ENCODE data around the gene PMEPA1.

Gene PMEPA1

GRCh38 chr20:57612436-57612835 lies 97.4 kb downstream of the PMEPA1 start:
- H3K4me3 ChIP-seq: no peak overlapping the region
- TF ChIP-seq POLR2AphosphoS5 (IDR thresholded peaks at IDR 0.05; ENCODE audit: borderline replicate concordance, low read depth, low read length): no peak
- no peak for TF ChIP-seq FOXP2 (optimal IDR thresholded peaks at IDR 0.05; ENCODE audit: control extremely low read depth, extremely low read length, insufficient read depth)
- no peak for TF ChIP-seq EZH2 (IDR thresholded peaks at IDR 0.05)
- H3K27ac ChIP-seq: no peak overlapping the region
- no peak for DNase-seq (ENCODE audit: low read depth, low spot score)
- no peaks in the 10 kb centered on the region for H3K36me3 ChIP-seq (ENCODE audit: insufficient read depth, low read length)
- no peak overlapping the region for H3K9ac ChIP-seq (ENCODE audit: insufficient read length)
- H3K9me3 ChIP-seq (ENCODE audit: low read depth, low read length): no peaks in the 10 kb centered on the region

GRCh38 chr20:57611586-57612311 lies 98.1 kb downstream of the PMEPA1 start:
- Histone ChIP-seq H3K4me3 (no peak overlapping the region), H3K9me3 (ENCODE audit: low read depth, low read length) (no peaks in the 10 kb centered on the region), H3K9ac (ENCODE audit: insufficient read length) (no peak overlapping the region), H3K36me3 (ENCODE audit: insufficient read depth, low read length) (no peaks in the 10 kb centered on the region), H3K27ac (no peak overlapping the region)
- no peak for TF ChIP-seq EZH2 (IDR thresholded peaks at IDR 0.05)
- TF ChIP-seq POLR2AphosphoS5 (IDR thresholded peaks at IDR 0.05; ENCODE audit: borderline replicate concordance, low read depth, low read length): no peak
- TF ChIP-seq FOXP2 (optimal IDR thresholded peaks at IDR 0.05; ENCODE audit: control extremely low read depth, extremely low read length, insufficient read depth): no peak
- DNase-seq (ENCODE audit: low read depth, low spot score): no peak

- H3K36me3 ChIP-seq (ENCODE audit: insufficient read depth, low read length): no peaks in the 10 kb centered on the region
- H3K9ac ChIP-seq (ENCODE audit: insufficient read length): no peak overlapping the region
- no peak for TF ChIP-seq FOXP2 (optimal IDR thresholded peaks at IDR 0.05; ENCODE audit: control extremely low read depth, extremely low read length, insufficient read depth)
- H3K9me3 ChIP-seq (ENCODE audit: low read depth, low read length): no peaks in the 10 kb centered on the region
- H3K27ac ChIP-seq: no peak overlapping the region
- no peak overlapping the region for H3K4me3 ChIP-seq
- DNase-seq (ENCODE audit: low read depth, low spot score): no peak
Observed at GRCh38 chr20:57610261-57610952, 99.4 kb downstream of the PMEPA1 start.

GRCh38 chr20:57609842-57610167 lies 100.0 kb downstream of the PMEPA1 start:
- TF ChIP-seq EZH2 (IDR thresholded peaks at IDR 0.05) (no peak), POLR2AphosphoS5 (IDR thresholded peaks at IDR 0.05; ENCODE audit: borderline replicate concordance, low read depth, low read length) (no peak), FOXP2 (optimal IDR thresholded peaks at IDR 0.05; ENCODE audit: control extremely low read depth, extremely low read length, insufficient read depth) (no peak)
- Histone ChIP-seq H3K4me3 (no peak overlapping the region), H3K27ac (no peak overlapping the region), H3K36me3 (ENCODE audit: insufficient read depth, low read length) (no peaks in the 10 kb centered on the region), H3K9ac (ENCODE audit: insufficient read length) (no peak overlapping the region), H3K9me3 (ENCODE audit: low read depth, low read length) (no peaks in the 10 kb centered on the region)
- no peak for DNase-seq (ENCODE audit: low read depth, low spot score)

- TF ChIP-seq FOXP2 (optimal IDR thresholded peaks at IDR 0.05; ENCODE audit: control extremely low read depth, extremely low read length, insufficient read depth): no peak
- no peak for TF ChIP-seq POLR2AphosphoS5 (IDR thresholded peaks at IDR 0.05; ENCODE audit: borderline replicate concordance, low read depth, low read length)
- no peak for TF ChIP-seq EZH2 (IDR thresholded peaks at IDR 0.05)
- Histone ChIP-seq H3K9ac (ENCODE audit: insufficient read length) (no peak overlapping the region), H3K9me3 (ENCODE audit: low read depth, low read length) (no peaks in the 10 kb centered on the region), H3K36me3 (ENCODE audit: insufficient read depth, low read length) (no peaks in the 10 kb centered on the region), H3K27ac (no peak overlapping the region), H3K4me3 (no peak overlapping the region)
- DNase-seq (ENCODE audit: low read depth, low spot score): no peak
Observed at GRCh38 chr20:57609086-57609841, 100.6 kb downstream of the PMEPA1 start.

GRCh38 chr20:57608516-57608915 lies 101.3 kb downstream of the PMEPA1 start:
- DNase-seq (ENCODE audit: low read depth, low spot score): no peak
- TF ChIP-seq POLR2AphosphoS5 (IDR thresholded peaks at IDR 0.05; ENCODE audit: borderline replicate concordance, low read depth, low read length) (no peak), EZH2 (IDR thresholded peaks at IDR 0.05) (no peak), FOXP2 (optimal IDR thresholded peaks at IDR 0.05; ENCODE audit: control extremely low read depth, extremely low read length, insufficient read depth) (no peak)
- Histone ChIP-seq H3K36me3 (ENCODE audit: insufficient read depth, low read length) (no peaks in the 10 kb centered on the region), H3K4me3 (no peak overlapping the region), H3K9me3 (ENCODE audit: low read depth, low read length) (no peaks in the 10 kb centered on the region), H3K27ac (no peak overlapping the region), H3K9ac (ENCODE audit: insufficient read length) (no peak overlapping the region)

GRCh38 chr20:57605878-57606277 lies 103.9 kb downstream of the PMEPA1 start:
- Histone ChIP-seq H3K27ac (no peak overlapping the region), H3K9ac (ENCODE audit: insufficient read length) (no peak overlapping the region), H3K9me3 (ENCODE audit: low read depth, low read length) (no peaks in the 10 kb centered on the region), H3K36me3 (ENCODE audit: insufficient read depth, low read length) (no peaks in the 10 kb centered on the region), H3K4me3 (no peak overlapping the region)
- TF ChIP-seq FOXP2 (optimal IDR thresholded peaks at IDR 0.05; ENCODE audit: control extremely low read depth, extremely low read length, insufficient read depth): no peak
- no peak for TF ChIP-seq POLR2AphosphoS5 (IDR thresholded peaks at IDR 0.05; ENCODE audit: borderline replicate concordance, low read depth, low read length)
- no peak for TF ChIP-seq EZH2 (IDR thresholded peaks at IDR 0.05)
- no peak for DNase-seq (ENCODE audit: low read depth, low spot score)

GRCh38 chr20:57605045-57605444 lies 104.8 kb downstream of the PMEPA1 start:
- H3K4me3 ChIP-seq: no peak overlapping the region
- H3K9me3 ChIP-seq (ENCODE audit: low read depth, low read length): no peaks in the 10 kb centered on the region
- no peak overlapping the region for H3K27ac ChIP-seq
- TF ChIP-seq FOXP2 (optimal IDR thresholded peaks at IDR 0.05; ENCODE audit: control extremely low read depth, extremely low read length, insufficient read depth): no peak
- no peak for TF ChIP-seq POLR2AphosphoS5 (IDR thresholded peaks at IDR 0.05; ENCODE audit: borderline replicate concordance, low read depth, low read length)
- TF ChIP-seq EZH2 (IDR thresholded peaks at IDR 0.05): no peak
- DNase-seq (ENCODE audit: low read depth, low spot score): no peak
- H3K36me3 ChIP-seq (ENCODE audit: insufficient read depth, low read length): no peaks in the 10 kb centered on the region
- H3K9ac ChIP-seq (ENCODE audit: insufficient read length): no peak overlapping the region
